Non-pigmented ciliary epithelial cell (primary cell): ENCODE measurements around the gene CLIC6.
"Not testable (repeated sequence)": the region's sequence is repeated elsewhere in the genome, so short reads cannot be mapped to it uniquely, and the experiment has no call there.

Experiments used
- DNase-seq: peaks from one replicate; pipeline ENCODE4 v3.0.0-alpha.2; 2010; ENCODE audit warnings: low read depth

The CLIC6 gene

GRCh38 chr21:34693192-34693810 is 24.5 kb downstream of the CLIC6 start:
- no peak for DNase-seq

GRCh38 chr21:34695434-34695833 is 26.6 kb downstream of the CLIC6 start:
- no peak for DNase-seq

GRCh38 chr21:34696121-34696520 is 27.3 kb downstream of the CLIC6 start:
- DNase-seq, result no peak

- no peak for DNase-seq
Observed at GRCh38 chr21:34697826-34698225, 29.0 kb downstream of the CLIC6 start.

GRCh38 chr21:34698270-34699015 is 29.6 kb downstream of the CLIC6 start:
- DNase-seq, result no peak

- no peak for DNase-seq
Observed at GRCh38 chr21:34700605-34701004, 31.8 kb downstream of the CLIC6 start.

- no peak for DNase-seq
Observed at GRCh38 chr21:34701726-34702125, 32.9 kb downstream of the CLIC6 start.

- DNase-seq, result peak; percentile 67
Observed at GRCh38 chr21:34702341-34703170, 33.8 kb downstream of the CLIC6 start.

GRCh38 chr21:34703571-34703970 is 34.8 kb downstream of the CLIC6 start:
- no peak for DNase-seq

- DNase-seq, result no peak
Observed at GRCh38 chr21:34704119-34704518, 35.3 kb downstream of the CLIC6 start.

- no peak for DNase-seq
Observed at GRCh38 chr21:34705011-34705410, 36.2 kb downstream of the CLIC6 start.

- no peak for DNase-seq
Observed at GRCh38 chr21:34706337-34706736, 37.5 kb downstream of the CLIC6 start.

GRCh38 chr21:34707876-34708325 is 39.1 kb downstream of the CLIC6 start:
- no peak for DNase-seq

- DNase-seq, result no peak
Observed at GRCh38 chr21:34713621-34714020, 44.8 kb downstream of the CLIC6 start.

- DNase-seq, result no peak
Observed at GRCh38 chr21:34715518-34715917, 46.7 kb downstream of the CLIC6 start.

- DNase-seq, result no peak
Observed at GRCh38 chr21:34715985-34716596, 47.3 kb downstream of the CLIC6 start.

- DNase-seq, result not testable (repeated sequence)
Observed at GRCh38 chr21:34718529-34718928, 49.7 kb downstream of the CLIC6 start.

- DNase-seq, result no peak
Observed at GRCh38 chr21:34722684-34723300, 54.0 kb downstream of the CLIC6 start.

GRCh38 chr21:34724131-34724856 is 55.5 kb downstream of the CLIC6 start:
- DNase-seq, result no peak

GRCh38 chr21:34724857-34725195 is 56.0 kb downstream of the CLIC6 start:
- DNase-seq, result no peak

GRCh38 chr21:34726627-34727337 is 58.0 kb downstream of the CLIC6 start:
- peak; percentile 30 for DNase-seq
